Medulla oblongata (tissue), 1 donor: ENCODE measurements around the gene ARL5C.
"Not testable (repeated sequence)": the region's sequence is repeated elsewhere in the genome, so short reads cannot be mapped to it uniquely, and the experiment has no call there.

Experiments used
- DNase-seq: peaks from one replicate; pipeline ENCODE4 v3.0.0-alpha.2; 2015; ENCODE audit errors: extremely low spot score

ARL5C gene

GRCh38 chr17:39141915-39142664 lies 23.9 kb downstream of the ARL5C start:
- DNase-seq: no peak

- no peak for DNase-seq
Observed at GRCh38 chr17:39141294-39141693, 24.7 kb downstream of the ARL5C start.

- no peak for DNase-seq
Observed at GRCh38 chr17:39139561-39139960, 26.4 kb downstream of the ARL5C start.

- no peak for DNase-seq
Observed at GRCh38 chr17:39139161-39139511, 26.8 kb downstream of the ARL5C start.

GRCh38 chr17:39138431-39139160 lies 27.4 kb downstream of the ARL5C start:
- DNase-seq: no peak

GRCh38 chr17:39134878-39135277 lies 31.1 kb downstream of the ARL5C start:
- DNase-seq: no peak

- DNase-seq: no peak
Observed at GRCh38 chr17:39132192-39132610, 33.8 kb downstream of the ARL5C start.

- no peak for DNase-seq
Observed at GRCh38 chr17:39131616-39132015, 34.3 kb downstream of the ARL5C start.

GRCh38 chr17:39130205-39130604 lies 35.8 kb downstream of the ARL5C start:
- DNase-seq: no peak

GRCh38 chr17:39129544-39129943 lies 36.4 kb downstream of the ARL5C start:
- not testable (repeated sequence) for DNase-seq

GRCh38 chr17:39126436-39126835 lies 39.5 kb downstream of the ARL5C start:
- no peak for DNase-seq

GRCh38 chr17:39125143-39125875 lies 40.7 kb downstream of the ARL5C start:
- DNase-seq: no peak

GRCh38 chr17:39123627-39124026 lies 42.3 kb downstream of the ARL5C start:
- DNase-seq: peak; percentile 49

- DNase-seq: peak; percentile 23
Observed at GRCh38 chr17:39122991-39123390, 43.0 kb downstream of the ARL5C start.

GRCh38 chr17:39121919-39122318 lies 44.0 kb downstream of the ARL5C start:
- DNase-seq: not testable (repeated sequence)

GRCh38 chr17:39118674-39119419 lies 47.1 kb downstream of the ARL5C start:
- peak; percentile 82 for DNase-seq

- no peak for DNase-seq
Observed at GRCh38 chr17:39116224-39116623, 49.7 kb downstream of the ARL5C start.

- DNase-seq: no peak
Observed at GRCh38 chr17:39115135-39115534, 50.8 kb downstream of the ARL5C start.

GRCh38 chr17:39114723-39115122 lies 51.2 kb downstream of the ARL5C start:
- no peak for DNase-seq

- no peak for DNase-seq
Observed at GRCh38 chr17:39113871-39114270, 52.1 kb downstream of the ARL5C start.

- no peak for DNase-seq
Observed at GRCh38 chr17:39110435-39111136, 55.4 kb downstream of the ARL5C start.
